DND-41 (cell line): ENCODE data around the gene PIAS1.

ENCODE experiments used
- CTCF ChIP-seq: IDR thresholded peaks from 2 replicates; pipeline ENCODE4 v1.5.1; 2012; ENCODE audit warnings: borderline replicate concordance, low read length, moderate library complexity, mild to moderate bottlenecking; ENCODE audit not compliant: poor library complexity, severe bottlenecking; ENCODE audit errors: extremely low read depth
- EZH2 ChIP-seq: IDR thresholded peaks from 3 replicates; pipeline ENCODE4 v1.6.1; 2012; ENCODE audit warnings: borderline replicate concordance, low read depth, mild to moderate bottlenecking, moderate library complexity, low read length, inconsistent platforms; ENCODE audit not compliant: severe bottlenecking

- TF ChIP-seq CTCF: no peak
- TF ChIP-seq EZH2: no peak
These were observed 5.5 kb downstream of the PIAS1 start for GRCh38 chr15:68059630-68060029.
